H1 (cell line): ENCODE measurements around the gene KIAA0040. TPM values are rescaled to one million over a fixed set of nuclear protein-coding genes. Genes with fewer than 3 reads are reported as not detected.
A peak's percentile ranks its signal among the peaks of the same experiment; 100 is the strongest.

Experiments used
- CTCF ChIA-PET: fragments of 300-600 bp; sonication (Branson Sonifier 250); formaldehyde crosslinking; loops from one replicate; lab custom pipeline; 2021; ENCODE audit not compliant: partially characterized antibody; lab: Charles Lee
- POLR2A ChIA-PET: fragments of 300-600 bp; sonication (Branson Sonifier 250); formaldehyde crosslinking; loops from one replicate; lab custom pipeline; 2021; ENCODE audit warnings: inconsistent platforms; ENCODE audit not compliant: partially characterized antibody; lab: Charles Lee
- DNase-seq, 2 experiments: peaks; one replicate each; pipeline versions ENCODE4 v3.0.0 to v3.0.0-alpha.2; 2010 to 2022; ENCODE audit warnings: low spot score in 2 of 2, low read depth in 1 of 2, mixed read lengths in 1 of 2
- FAIRE-seq: peaks from 2 replicates; lab custom pipeline; 2011; peaks lifted over from hg19 to GRCh38; lab: Jason Lieb, UNC
- H2AFZ ChIP-seq: 2 replicates; pipeline ENCODE4 v1.8.1; 2012; ENCODE audit warnings: low read length, inconsistent platforms
- H2AK5ac ChIP-seq: 2 replicates; pipeline ENCODE4 v1.6.1; 2013; ENCODE audit warnings: low read depth, low read length
- H2BK120ac ChIP-seq: replicated peaks from 2 replicates; pipeline ENCODE3; 2013; ENCODE audit warnings: low read depth, low read length, inconsistent platforms
- H2BK12ac ChIP-seq: 2 replicates; pipeline ENCODE4 v1.6.1; 2013; ENCODE audit warnings: low read depth, low read length
- H2BK15ac ChIP-seq: 2 replicates; pipeline ENCODE4 v1.6.1; 2013; ENCODE audit warnings: low read length
- H2BK20ac ChIP-seq: 2 replicates; pipeline ENCODE4 v1.6.1; 2013; ENCODE audit warnings: low read length
- H2BK5ac ChIP-seq: 2 replicates; pipeline ENCODE4 v1.6.1; 2013; ENCODE audit warnings: low read depth, low read length
- H3K14ac ChIP-seq: 2 replicates; pipeline ENCODE4 v1.6.1; 2013; ENCODE audit warnings: inconsistent platforms; ENCODE audit not compliant: insufficient read length
- H3K18ac ChIP-seq: 2 replicates; pipeline ENCODE4 v1.6.1; 2013; ENCODE audit warnings: low read length; ENCODE audit errors: extremely low read depth
- H3K23ac ChIP-seq: 2 replicates; pipeline ENCODE4 v1.6.1; 2013; ENCODE audit warnings: inconsistent platforms; ENCODE audit not compliant: insufficient read length
- H3K23me2 ChIP-seq: 2 replicates; pipeline ENCODE4 v1.6.1; 2013; ENCODE audit warnings: low read depth, low read length
- H3K27ac ChIP-seq: 2 replicates; pipeline ENCODE4 v1.6.1; 2011; ENCODE audit warnings: low read depth, low read length, inconsistent platforms
- H3K27me3 ChIP-seq, 4 experiments: replicated peaks in 1 of 4; 1 replicate in 1 of 4; 2 replicates in 3 of 4; pipeline versions ENCODE4 v1.6.1 to v1.8.1; 2011 to 2013; ENCODE audit warnings: low read length in 3 of 4, mild to moderate bottlenecking in 3 of 4, inconsistent platforms in 2 of 4, mixed read lengths in 2 of 4, moderate library complexity in 1 of 4; ENCODE audit not compliant: control insufficient read depth in 3 of 4, insufficient read depth in 3 of 4; ENCODE audit errors: extremely low read depth in 1 of 4
- H3K36me3 ChIP-seq, 4 experiments: 2 replicates each; pipeline versions ENCODE4 v1.6.1 to v1.8.1; 2011 to 2013; ENCODE audit warnings: mild to moderate bottlenecking in 4 of 4, low read length in 3 of 4, moderate library complexity in 2 of 4, control low read depth in 1 of 4, inconsistent platforms in 1 of 4; ENCODE audit not compliant: insufficient read depth in 4 of 4, control insufficient read depth in 2 of 4
- H3K4ac ChIP-seq: replicated peaks from 2 replicates; pipeline ENCODE3; 2013; ENCODE audit warnings: low read length, low read depth, mixed read lengths, inconsistent platforms; ENCODE audit not compliant: insufficient read length
- H3K4me1 ChIP-seq, 4 experiments: replicated peaks in 1 of 4; 1 replicate in 1 of 4; 2 replicates in 3 of 4; pipeline versions ENCODE4 v1.6.1 to v1.8.1; 2011 to 2013; ENCODE audit warnings: low read length in 3 of 4, inconsistent platforms in 2 of 4, mixed read lengths in 1 of 4; ENCODE audit not compliant: insufficient read depth in 4 of 4, control insufficient read depth in 3 of 4
- H3K4me2 ChIP-seq, 2 experiments: 2 replicates each; pipeline versions ENCODE4 v1.6.1 to v1.8.1; 2011 to 2013; ENCODE audit warnings: low read depth in 2 of 2, low read length in 2 of 2, control low read depth in 1 of 2, inconsistent platforms in 1 of 2, mild to moderate bottlenecking in 1 of 2; ENCODE audit not compliant: insufficient read depth in 1 of 2
- H3K4me3 ChIP-seq, 4 experiments: fragments of 200-600, 300-600 bp in 1 of 4; sonication (generic), shearing (Covaris generic), sonication (Bioruptor Twin) in 1 of 4; 2 replicates each; pipeline versions ENCODE4 v1.5.1 to v1.8.1; 2011 to 2016; ENCODE audit warnings: low read length in 4 of 4, low read depth in 3 of 4, control low read depth in 2 of 4, inconsistent platforms in 2 of 4, mild to moderate bottlenecking in 2 of 4, mixed read lengths in 1 of 4, moderate library complexity in 1 of 4; ENCODE audit not compliant: insufficient read depth in 2 of 4; ENCODE audit errors: extremely low read depth in 1 of 4
- H3K56ac ChIP-seq: replicated peaks from 2 replicates; pipeline ENCODE3; 2013; ENCODE audit warnings: low read depth, mild to moderate bottlenecking, mixed read lengths, low read length, inconsistent platforms; ENCODE audit not compliant: insufficient read length
- H3K79me1 ChIP-seq: 2 replicates; pipeline ENCODE4 v1.6.1; 2013; ENCODE audit warnings: low read depth, low read length, control low read depth
- H3K79me2 ChIP-seq, 2 experiments: 2 replicates each; pipeline versions ENCODE4 v1.6.1 to v1.8.1; 2012 to 2013; ENCODE audit warnings: low read length in 2 of 2, mild to moderate bottlenecking in 2 of 2, inconsistent platforms in 1 of 2; ENCODE audit not compliant: insufficient read depth in 2 of 2, control insufficient read depth in 1 of 2
- H3K9ac ChIP-seq, 4 experiments: replicated peaks in 1 of 4; 1 replicate in 1 of 4; 2 replicates in 3 of 4; pipeline versions ENCODE4 v1.6.1 to v1.8.1; 2011 to 2013; ENCODE audit warnings: low read depth in 3 of 4, low read length in 3 of 4, control low read depth in 2 of 4, mild to moderate bottlenecking in 2 of 4, moderate library complexity in 2 of 4, inconsistent platforms in 1 of 4; ENCODE audit errors: extremely low read depth in 1 of 4
- H3K9me3 ChIP-seq, 2 experiments: 2 replicates each; pipeline versions ENCODE4 v1.6.1 to v1.8.1; 2012 to 2013; ENCODE audit warnings: mild to moderate bottlenecking in 2 of 2, moderate library complexity in 2 of 2, control low read depth in 1 of 2, inconsistent platforms in 1 of 2, low read depth in 1 of 2, low read length in 1 of 2, mixed read lengths in 1 of 2; ENCODE audit not compliant: insufficient read depth in 2 of 2
- H4K20me1 ChIP-seq, 2 experiments: replicated peaks in 1 of 2; 2 replicates each; pipeline versions ENCODE3 to v1.8.1; 2011 to 2013; ENCODE audit warnings: inconsistent platforms in 2 of 2, low read length in 2 of 2, mild to moderate bottlenecking in 1 of 2; ENCODE audit not compliant: insufficient read depth in 2 of 2, control insufficient read depth in 1 of 2
- H4K5ac ChIP-seq: 2 replicates; pipeline ENCODE4 v1.6.1; 2013; ENCODE audit warnings: low read length, low read depth, mixed read lengths, inconsistent platforms; ENCODE audit not compliant: insufficient read length
- H4K8ac ChIP-seq: 2 replicates; pipeline ENCODE4 v1.8.0; 2013; ENCODE audit warnings: mild to moderate bottlenecking, moderate library complexity, low read length, inconsistent platforms; ENCODE audit not compliant: insufficient read depth; ENCODE audit errors: extremely low read depth
- H4K91ac ChIP-seq: replicated peaks from 2 replicates; pipeline ENCODE3; 2013; ENCODE audit warnings: low read length, mixed read lengths, inconsistent platforms; ENCODE audit not compliant: insufficient read length
- BACH1 ChIP-seq: IDR thresholded peaks from 2 replicates; pipeline ENCODE4 v1.6.1; 2012; ENCODE audit warnings: low read length, improper control_type of control experiment
- CTCF ChIP-seq, 3 experiments: IDR thresholded peaks; 1 replicate in 2 of 3; 2 replicates in 1 of 3; pipeline versions ENCODE4 v1.5.1 to v1.6.1; 2011; ENCODE audit warnings: low read length in 3 of 3, mild to moderate bottlenecking in 3 of 3, inconsistent platforms in 2 of 3, low read depth in 1 of 3, moderate library complexity in 1 of 3; ENCODE audit not compliant: insufficient read depth in 1 of 3; ENCODE audit errors: control extremely low read depth in 1 of 3
- EZH2 ChIP-seq: fragments of 200-600 bp; sonication (generic); IDR thresholded peaks from 2 replicates; pipeline ENCODE4 v1.7.1; 2012; ENCODE audit warnings: low read depth, mild to moderate bottlenecking, moderate library complexity, low read length, inconsistent platforms; ENCODE audit not compliant: severe bottlenecking
- SIX5 ChIP-seq: IDR thresholded peaks from 2 replicates; pipeline ENCODE4 v1.6.1; 2011; ENCODE audit warnings: mild to moderate bottlenecking, low read depth, low read length
- SP2 ChIP-seq: IDR thresholded peaks from 2 replicates; pipeline ENCODE4 v1.6.1; 2012; ENCODE audit warnings: mild to moderate bottlenecking, low read length, inconsistent platforms
- TEAD4 ChIP-seq: IDR thresholded peaks from 2 replicates; pipeline ENCODE4 v1.6.1; 2012; ENCODE audit warnings: low read depth, low read length, inconsistent platforms, mixed read lengths
- WGBS, 2 experiments: shearing (Covaris generic) in 1 of 2; methylation state at CpG; one replicate each; pipeline versions ENCODE4 v1.1.6 to v1.1.7; 2013 to 2015; ENCODE audit warnings: low lambda C conversion rate in 2 of 2, mixed read lengths in 2 of 2, inconsistent platforms in 1 of 2, low coverage in 1 of 2, missing lambda C conversion rate in 1 of 2; ENCODE audit not compliant: insufficient replicate concordance in 2 of 2, insufficient coverage in 1 of 2, insufficient read length in 1 of 2; ENCODE audit errors: extremely low coverage in 1 of 2, missing lambda C conversion rate in 1 of 2; 5-methylcytosine and 5-hydroxymethylcytosine counted together
- polyA plus RNA-seq, 7 experiments: library from polyadenylated mRNA; depleted of rRNA in 3 of 7; stranded (reverse) in 5 of 7; unstranded in 2 of 7; fragments of >200 nt in 5 of 7; fragments of 200-250 nt in 2 of 7; gene quantifications; 1 replicate in 5 of 7; 2 replicates in 1 of 7; 4 replicates in 1 of 7; pipeline versions ENCODE4 v1.2.1 to v1.2.3, GENCODE V29; 2011 to 2013; ENCODE audit warnings: missing spikeins in 2 of 7, mixed read lengths in 2 of 7
- total RNA-seq: library from RNA; stranded (reverse); fragmentation: NEBNext Ultra II Directional; extraction: Animal tissue kit (Norgen Biotek cat#: 25700); gene quantifications from 2 replicates; pipeline ENCODE4 v1.2.1, GENCODE V29; 2021

The KIAA0040 gene
- total and polyA plus RNA-seq, 2 of the 8 experiments (the other 6 are each of a cell fraction or from before 2014, with no cell fraction given), result 11.0 to 14.1 TPM

GRCh38 chr1:175178056-175178455 lies 14.5 kb downstream of the KIAA0040 start:
- H3K23ac ChIP-seq, result no peak overlapping the region
- no peak for FAIRE-seq
- no peak for TF ChIP-seq SIX5
- TF ChIP-seq SP2, result no peak
- no peak for TF ChIP-seq EZH2
- TF ChIP-seq TEAD4, result peak; percentile 46
- TF ChIP-seq BACH1, result peak; percentile 80
- TF ChIP-seq CTCF (IDR thresholded peaks at IDR 0.05; ENCODE audit: control extremely low read depth in 1 of 3, insufficient read depth in 1 of 3, low read depth in 1 of 3, low read length in 3 of 3), result peak in 2 of 3 experiments; percentile 5 to 33; a peak in 2 of 4 replicates

More at GRCh38 chr1:175178056-175178455, 14.5 kb downstream of the KIAA0040 start:
- Histone ChIP-seq H3K4me1 (no peaks in the 10 kb centered on the region), H3K4me2 (no peak overlapping the region), H3K9ac (no peak overlapping the region), H2BK5ac (no peak overlapping the region), H3K9me3 (no peaks in the 10 kb centered on the region), H3K4ac (no peak overlapping the region), H2BK15ac (no peak overlapping the region), H3K14ac (no peak overlapping the region), H2BK120ac (no peak overlapping the region), H2BK12ac (no peak overlapping the region), H3K18ac (no peak overlapping the region), H4K8ac (peak overlapping the region; percentile 20; the same call in 1 of the 2 replicates), H4K5ac (no peak overlapping the region), H3K27me3 (no peaks in the 10 kb centered on the region), H3K79me2 (no peaks in the 10 kb centered on the region), H3K23me2 (no peaks in the 10 kb centered on the region), H3K56ac (no peak overlapping the region), H3K4me3 (no peak overlapping the region), H4K91ac (no peak overlapping the region), H2AFZ (no peak overlapping the region), H2AK5ac (no peak overlapping the region), H4K20me1 (no peaks in the 10 kb centered on the region), H3K36me3 (no peaks in the 10 kb centered on the region), H2BK20ac (no peak overlapping the region), H3K27ac (no peak overlapping the region), H3K79me1 (no peaks in the 10 kb centered on the region)
- CTCF ChIA-PET, result interaction anchor here (0.6 to 6.7 kb wide), 14 partner anchors 9 to 299 kb away, joined by 3 to 28 read pairs (median 4); no protein-coding TSS in a partner anchor
- DNase-seq, result no peak
- 93% methylated on average over 1 of the region's 1 CpG; no CpG with 5 or more reads in 1 of the 2 experiments for WGBS, 2 experiments
- POLR2A ChIA-PET, result no interaction called here
